Panc1 (cell line): ENCODE results near the gene HPN. TPM values are rescaled to one million over a fixed set of nuclear protein-coding genes. Genes with fewer than 3 reads are reported as not detected.

ENCODE experiments used
- ATAC-seq: fragments of 200-7000 bp; cut with Tn5 transposase; 2 replicates; pipeline ENCODE4 v1.9.1; 2020; ENCODE audit warnings: mild to moderate bottlenecking, moderate library complexity
- BruUV-seq: library from RNA; stranded (reverse); fragments of 400-500 nt; replicated peaks from 2 replicates; lab custom pipeline; 2021; lab: Mats Ljungman, UMichigan
- CTCF ChIA-PET: fragments of 300-600 bp; sonication (Branson Sonifier 250); formaldehyde crosslinking; loops from one replicate; lab custom pipeline; 2022; ENCODE audit warnings: antibody characterized with exemption; lab: Charles Lee
- POLR2A ChIA-PET: fragments of 300-600 bp; sonication (Branson Sonifier 250); formaldehyde crosslinking; loops from one replicate; lab custom pipeline; 2022; ENCODE audit warnings: antibody characterized with exemption; lab: Charles Lee
- DNase-seq: peaks from one replicate; pipeline ENCODE4 v3.0.0-alpha.2; 2010; ENCODE audit warnings: low read depth, low spot score
- H3K27ac ChIP-seq: 2 replicates; pipeline ENCODE4 v1.5.1; 2011; ENCODE audit warnings: mild to moderate bottlenecking, low read length, inconsistent platforms
- H3K27me3 ChIP-seq: fragments of 200-500 bp; sonication (Bioruptor generic); 2 replicates; pipeline ENCODE4 v1.6.0; 2014; ENCODE audit warnings: low read length, inconsistent platforms; ENCODE audit not compliant: control insufficient read depth, insufficient read depth
- H3K36me3 ChIP-seq: fragments of 200-500 bp; sonication (Bioruptor generic); 2 replicates; pipeline ENCODE4 v1.5.1; 2014; ENCODE audit warnings: inconsistent platforms, mild to moderate bottlenecking, low read length, moderate library complexity; ENCODE audit not compliant: control insufficient read depth, insufficient read depth
- H3K4me1 ChIP-seq: 2 replicates; pipeline ENCODE4 v1.5.1; 2011; ENCODE audit warnings: inconsistent platforms, mild to moderate bottlenecking, low read length, moderate library complexity; ENCODE audit not compliant: control insufficient read depth, insufficient read depth
- H3K4me3 ChIP-seq, 2 experiments: 2 replicates each; pipeline ENCODE4 v1.5.1; 2011 to 2012; ENCODE audit warnings: low read depth in 2 of 2, low read length in 2 of 2, mild to moderate bottlenecking in 2 of 2, inconsistent platforms in 1 of 2, moderate library complexity in 1 of 2
- H3K9me3 ChIP-seq: fragments of 200-500 bp; sonication (Bioruptor generic); 2 replicates; pipeline ENCODE4 v1.5.1; 2014; ENCODE audit warnings: low read depth, mild to moderate bottlenecking, inconsistent platforms, low read length, moderate library complexity; ENCODE audit not compliant: control insufficient read depth, insufficient read depth
- CTCF ChIP-seq: fragments of 450-650 bp; IDR thresholded peaks from 2 replicates; pipeline ENCODE4 v1.5.1; 2017; ENCODE audit warnings: mild to moderate bottlenecking
- POLR2AphosphoS5 ChIP-seq: IDR thresholded peaks from 2 replicates; pipeline ENCODE4 v1.6.1; 2012; ENCODE audit warnings: mild to moderate bottlenecking, low read depth, low read length, moderate library complexity
- REST ChIP-seq, 2 experiments: IDR thresholded peaks; 2 replicates each; pipeline ENCODE4 v1.6.1; 2011 to 2012; ENCODE audit warnings: low read depth in 2 of 2, control low read depth in 1 of 2, low read length in 1 of 2, mild to moderate bottlenecking in 1 of 2, moderate library complexity in 1 of 2; ENCODE audit not compliant: insufficient read depth in 1 of 2
- SIN3A ChIP-seq: IDR thresholded peaks from 2 replicates; pipeline ENCODE4 v1.6.1; 2012; ENCODE audit warnings: low read depth, mild to moderate bottlenecking, low read length, moderate library complexity, borderline replicate concordance; ENCODE audit not compliant: insufficient read depth
- TCF7L2 ChIP-seq: IDR thresholded peaks from 2 replicates; pipeline ENCODE4 v1.6.1; 2011; ENCODE audit warnings: mild to moderate bottlenecking, low read depth, low read length, inconsistent platforms
- in situ Hi-C: cut with HindIII; loops from 2 replicates; pipeline ENCODE4 v1.10.0; 2016; ENCODE audit warnings: low sequenced_read_pairs, low pct_unique_long_range_greater_than_20kb
- intact Hi-C: fragments of 100-400 bp; cut with micrococcal nuclease; formaldehyde crosslinking; loops from one replicate; pipeline ENCODE4 v1.10.0; 2022; ENCODE audit not compliant: unreplicated experiment
- total RNA-seq: library from RNA; stranded (reverse); gene quantifications from one replicate; pipeline ENCODE4 v1.2.1, GENCODE V29; 2021; ENCODE audit not compliant: unreplicated experiment

HPN gene
- total RNA-seq, 1 experiment from 2014 or later, result 0.08 TPM

- POLR2A ChIA-PET, result no interaction called here
- in situ Hi-C loops, result no loop called here
- peaks cover 4% of the 10 kb centered on the region; the same call in 1 of the 2 replicates for H3K4me1 ChIP-seq
- BruUV-seq, result no TSS peak
- H3K4me3 ChIP-seq, result no peak overlapping the region
- H3K36me3 ChIP-seq, result no peaks in the 10 kb centered on the region; the same call in 1 of the 2 replicates
- CTCF ChIA-PET, result no interaction called here
- DNase-seq, result no peak
- ATAC-seq, result no peak
- no peaks in the 10 kb centered on the region for H3K9me3 ChIP-seq
- H3K27ac ChIP-seq, result no peak overlapping the region
- no peaks in the 10 kb centered on the region for H3K27me3 ChIP-seq
- intact Hi-C loops, result no loop called here
- TF ChIP-seq CTCF (no peak), REST (IDR thresholded peaks at IDR 0.05; ENCODE audit: insufficient read depth in 1 of 2, low read depth in 2 of 2, low read length in 1 of 2) (no peak), POLR2AphosphoS5 (no peak), SIN3A (no peak), TCF7L2 (no peak)
These were observed 17.4 kb upstream of the HPN start for GRCh38 chr19:35024095-35024494.

- Histone ChIP-seq H3K27ac (no peak overlapping the region), H3K36me3 (no peaks in the 10 kb centered on the region; the same call in 1 of the 2 replicates), H3K27me3 (no peaks in the 10 kb centered on the region), H3K9me3 (no peaks in the 10 kb centered on the region), H3K4me1 (peaks cover 9% of the 10 kb centered on the region), H3K4me3 (no peak overlapping the region)
- ATAC-seq, result no peak
- TF ChIP-seq POLR2AphosphoS5 (no peak), SIN3A (no peak), CTCF (no peak), TCF7L2 (no peak), REST (IDR thresholded peaks at IDR 0.05; ENCODE audit: insufficient read depth in 1 of 2, low read depth in 2 of 2, low read length in 1 of 2) (no peak)
- POLR2A ChIA-PET, result no interaction called here
- intact Hi-C loops (no loop called here), in situ Hi-C loops (no loop called here)
- no peak for DNase-seq
- BruUV-seq, result no TSS peak
- CTCF ChIA-PET, result no interaction called here
These were observed 15.6 kb upstream of the HPN start for GRCh38 chr19:35025969-35026368.
